PC-9 (cell line): ENCODE data around the gene SORBS1.

Experiments used
- EZH2 ChIP-seq: fragments of 200-600 bp; sonication (generic); IDR thresholded peaks from 2 replicates; pipeline ENCODE4 v1.8.0; 2017; ENCODE audit warnings: antibody characterized with exemption, low read depth
- TF ChIP-seq, protein P1 (sequence below): fragments of 200-600 bp; sonication (generic); conservative IDR thresholded peaks from 2 replicates; pipeline ENCODE4 v1.6.1; 2017; ENCODE audit warnings: mixed run types, antibody characterized with exemption, mild to moderate bottlenecking, moderate library complexity

DNA sequence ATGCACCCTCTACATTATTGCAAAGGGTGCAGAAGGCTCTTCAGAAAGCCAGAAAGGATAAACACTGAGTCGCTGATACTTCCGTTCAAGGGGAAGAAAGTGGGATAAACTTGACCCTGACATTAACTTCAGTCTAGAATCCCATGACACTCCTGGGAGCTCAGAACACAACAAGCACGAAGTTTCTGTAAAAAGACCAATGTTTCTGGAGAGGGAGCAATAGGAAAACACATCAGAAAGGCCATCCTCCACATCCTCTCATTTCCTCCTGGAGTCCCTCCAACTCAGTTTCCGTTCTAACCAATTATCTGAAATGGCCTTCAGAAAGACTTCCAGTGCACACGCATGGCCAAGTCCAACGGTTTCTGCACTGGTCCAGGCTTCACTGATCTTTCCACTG is 113.5 kb downstream of the SORBS1 start:
- no peak for TF ChIP-seq EZH2
- TF ChIP-seq, protein P1, sequence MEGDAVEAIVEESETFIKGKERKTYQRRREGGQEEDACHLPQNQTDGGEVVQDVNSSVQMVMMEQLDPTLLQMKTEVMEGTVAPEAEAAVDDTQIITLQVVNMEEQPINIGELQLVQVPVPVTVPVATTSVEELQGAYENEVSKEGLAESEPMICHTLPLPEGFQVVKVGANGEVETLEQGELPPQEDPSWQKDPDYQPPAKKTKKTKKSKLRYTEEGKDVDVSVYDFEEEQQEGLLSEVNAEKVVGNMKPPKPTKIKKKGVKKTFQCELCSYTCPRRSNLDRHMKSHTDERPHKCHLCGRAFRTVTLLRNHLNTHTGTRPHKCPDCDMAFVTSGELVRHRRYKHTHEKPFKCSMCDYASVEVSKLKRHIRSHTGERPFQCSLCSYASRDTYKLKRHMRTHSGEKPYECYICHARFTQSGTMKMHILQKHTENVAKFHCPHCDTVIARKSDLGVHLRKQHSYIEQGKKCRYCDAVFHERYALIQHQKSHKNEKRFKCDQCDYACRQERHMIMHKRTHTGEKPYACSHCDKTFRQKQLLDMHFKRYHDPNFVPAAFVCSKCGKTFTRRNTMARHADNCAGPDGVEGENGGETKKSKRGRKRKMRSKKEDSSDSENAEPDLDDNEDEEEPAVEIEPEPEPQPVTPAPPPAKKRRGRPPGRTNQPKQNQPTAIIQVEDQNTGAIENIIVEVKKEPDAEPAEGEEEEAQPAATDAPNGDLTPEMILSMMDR = no peak
